Kidney glomerular epithelial cell (primary cell): ENCODE measurements around the gene PPP4C.
A peak's percentile ranks its signal among the peaks of the same experiment; 100 is the strongest.
"Not testable (repeated sequence)": the region's sequence is repeated elsewhere in the genome, so short reads cannot be mapped to it uniquely, and the experiment has no call there.

Experiments used
- DNase-seq: peaks from one replicate; lab custom pipeline; 2025; lab: John Stamatoyannopoulos, UW

The PPP4C gene

GRCh38 chr16:30075503-30076275 is at the start of gene PPP4C:
PPP4C (plus strand) TSS chr16:30075994; CDS start chr16:30076378, 384 bp downstream.
- peak; percentile 68 for DNase-seq

GRCh38 chr16:30026449-30026848 is 49.3 kb upstream of the PPP4C start:
- no peak for DNase-seq

GRCh38 chr16:30027588-30028437 is 48.0 kb upstream of the PPP4C start:
- no peak for DNase-seq

- DNase-seq, result no peak
Measured at GRCh38 chr16:30028438-30029076, 47.2 kb upstream of the PPP4C start.

GRCh38 chr16:30030011-30030685 is 45.6 kb upstream of the PPP4C start:
- DNase-seq, result no peak

GRCh38 chr16:30030841-30031413 is 44.9 kb upstream of the PPP4C start, which contains the start of gene TLCD3B:
TLCD3B (minus strand) TSS chr16:30031271; CDS start chr16:30030527, 744 bp downstream.
- DNase-seq, result no peak

- no peak for DNase-seq
Measured at GRCh38 chr16:30031477-30031918, 44.3 kb upstream of the PPP4C start.

- DNase-seq, result peak; percentile 28
Measured at GRCh38 chr16:30032083-30032819, 43.5 kb upstream of the PPP4C start.

GRCh38 chr16:30033270-30033669 is 42.5 kb upstream of the PPP4C start:
- DNase-seq, result peak; percentile 41

GRCh38 chr16:30040221-30040620 is 35.6 kb upstream of the PPP4C start:
- DNase-seq, result no peak

- not testable (repeated sequence) for DNase-seq
Measured at GRCh38 chr16:30040690-30041089, 35.1 kb upstream of the PPP4C start.

- DNase-seq, result no peak
Measured at GRCh38 chr16:30041841-30042240, 34.0 kb upstream of the PPP4C start.

- no peak for DNase-seq
Measured at GRCh38 chr16:30046178-30046577, 29.6 kb upstream of the PPP4C start.

GRCh38 chr16:30046588-30046987 is 29.2 kb upstream of the PPP4C start:
- no peak for DNase-seq

- DNase-seq, result no peak
Measured at GRCh38 chr16:30049871-30050270, 25.9 kb upstream of the PPP4C start.

GRCh38 chr16:30051518-30051917 is 24.3 kb upstream of the PPP4C start:
- DNase-seq, result no peak

- DNase-seq, result peak; percentile 80
Measured at GRCh38 chr16:30052671-30053372, 23.0 kb upstream of the PPP4C start.

GRCh38 chr16:30053376-30054015 is 22.3 kb upstream of the PPP4C start:
- DNase-seq, result no peak

GRCh38 chr16:30054451-30054850 is 21.3 kb upstream of the PPP4C start:
- no peak for DNase-seq
